K562 treated with DMSO at 1 percent for 4 hours (cell line): ENCODE results near the gene BANK1. TPM values are rescaled to one million over a fixed set of nuclear protein-coding genes. Genes with fewer than 3 reads are reported as not detected.

Experiments used
- total RNA-seq: library from RNA; unstranded; fragments of 300-600 nt; gene quantifications from 2 replicates; pipeline ENCODE4 v1.2.3, GENCODE V29; 2022; ENCODE audit not compliant: insufficient read depth

Gene BANK1
- total RNA-seq: not detected in 2 replicates

GRCh38 chr4:101790521-101791181, at the start of gene BANK1:
Gene BANK1, plus strand, starts transcription at chr4:101790730. Its CDS starts 151 bp downstream, at chr4:101790881.

